Natural killer cell (primary cell): Measurements from ENCODE around the gene BASP1. TPM values are rescaled to one million over a fixed set of nuclear protein-coding genes. Genes with fewer than 3 reads are reported as not detected.

Experiments
- ATAC-seq, 3 donors: fragments of 150-1000 bp in 2 of 3; fragments of 200-7000 bp in 1 of 3; cut with Tn5 transposase; 1 replicate in 1 of 3; 2 replicates in 2 of 3; pipeline ENCODE4 v1.10.0; 2021; ENCODE audit warnings: mild to moderate bottlenecking in 2 of 3, moderate library complexity in 2 of 3
- DNase-seq, 2 donors: peaks; one replicate each; pipeline versions ENCODE4 v3.0.0 to v3.0.0-alpha.2; 2013 to 2021; ENCODE audit warnings: mixed read lengths in 1 of 2
- H3K27ac ChIP-seq: one replicate; pipeline ENCODE4 v1.5.1; 2013; ENCODE audit warnings: mild to moderate bottlenecking, low read length
- H3K27me3 ChIP-seq: one replicate; pipeline ENCODE4 v1.6.1; 2013; ENCODE audit warnings: low read length; ENCODE audit not compliant: control insufficient read depth, insufficient read depth
- H3K36me3 ChIP-seq: one replicate; pipeline ENCODE4 v1.6.1; 2013; ENCODE audit warnings: low read length; ENCODE audit not compliant: control insufficient read depth, insufficient read depth
- H3K4me1 ChIP-seq: one replicate; pipeline ENCODE4 v1.6.1; 2013; ENCODE audit warnings: low read length; ENCODE audit not compliant: control insufficient read depth, insufficient read depth
- H3K4me3 ChIP-seq: one replicate; pipeline ENCODE4 v1.5.1; 2013; ENCODE audit warnings: low read length
- H3K9me3 ChIP-seq: one replicate; pipeline ENCODE4 v1.6.1; 2013; ENCODE audit warnings: low read length; ENCODE audit not compliant: control insufficient read depth, insufficient read depth
- H3K27ac Mint-ChIP-seq, 2 donors: one replicate each; pipeline ENCODE4 v1.8.0; 2022; ENCODE audit warnings: mild to moderate bottlenecking in 2 of 2, mixed read lengths in 2 of 2, moderate library complexity in 1 of 2
- H3K27me3 Mint-ChIP-seq, 2 donors: one replicate each; pipeline ENCODE4 v1.8.0; 2022; ENCODE audit warnings: low read depth in 2 of 2, mixed read lengths in 2 of 2
- H3K36me3 Mint-ChIP-seq: one replicate; pipeline ENCODE4 v1.8.0; 2022; ENCODE audit warnings: mixed read lengths
- H3K4me1 Mint-ChIP-seq, 2 donors: one replicate each; pipeline ENCODE4 v1.8.0; 2022; ENCODE audit warnings: mixed read lengths in 2 of 2
- H3K4me3 Mint-ChIP-seq: one replicate; pipeline ENCODE4 v1.8.0; 2022; ENCODE audit warnings: mild to moderate bottlenecking, moderate library complexity, mixed read lengths
- H3K9me3 Mint-ChIP-seq, 2 donors: one replicate each; pipeline ENCODE4 v1.8.0; 2022; ENCODE audit warnings: mixed read lengths in 2 of 2
- WGBS: methylation state at CpG from one replicate; pipeline ENCODE4 v1.1.7; 2013; ENCODE audit warnings: missing lambda C conversion rate; ENCODE audit not compliant: insufficient coverage; 5-methylcytosine and 5-hydroxymethylcytosine counted together
- intact Hi-C: fragments of 100-400 bp; cut with micrococcal nuclease; formaldehyde crosslinking; loops from one replicate; pipeline ENCODE4 v1.14.2; 2022
- total RNA-seq, 4 donors: library from RNA; stranded (reverse); fragments of 120-200 nt in 1 of 4; gene quantifications; one replicate each; pipeline versions ENCODE4 v1.2.3 to v1.2.4, GENCODE V29; 2013 to 2022
- TF ChIP-seq, protein P1 (sequence below): fragments of 200-600 bp; IDR thresholded peaks from one replicate; pipeline ENCODE4 v1.8.0; 2022; ENCODE audit warnings: antibody characterized with exemption

The BASP1 gene
- total RNA-seq, 3 donors from 2014 or later (not counting 1 experiment from before 2014, with no cell fraction given), result 1.3 to 10.7 (median 2.5) TPM

DNA sequence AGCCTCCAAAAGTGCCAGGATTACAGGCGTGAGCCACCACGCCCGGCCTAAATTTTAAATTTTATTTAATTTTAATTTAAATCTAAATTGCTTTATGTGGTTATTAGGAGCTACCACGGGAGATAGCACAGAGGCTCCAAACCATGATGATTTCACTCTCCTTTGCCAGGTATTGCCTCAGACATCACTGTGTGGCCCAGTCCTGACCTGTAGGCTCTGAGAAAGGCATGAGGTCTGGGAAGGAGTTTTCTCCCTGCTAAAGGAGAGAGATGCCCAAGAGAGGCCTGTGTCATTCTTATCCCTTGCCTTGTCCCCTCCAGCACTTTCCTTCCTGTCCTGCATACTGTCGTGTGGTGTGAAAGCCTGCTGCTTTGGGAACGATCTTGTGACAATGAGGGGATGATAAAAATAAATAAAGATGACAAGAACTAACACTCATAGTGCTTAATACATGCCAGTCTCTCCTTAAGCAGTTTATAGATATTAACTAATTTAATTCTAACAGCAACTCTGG lies 37.0 kb upstream of the BASP1 start:
- Histone ChIP-seq H3K4me3 (no peak overlapping the region), H3K4me1 (no peaks in the 10 kb centered on the region), H3K27ac (no peak overlapping the region), H3K36me3 (no peaks in the 10 kb centered on the region), H3K9me3 (no peaks in the 10 kb centered on the region), H3K27me3 (no peaks in the 10 kb centered on the region)
- ATAC-seq (no peak), DNase-seq (no peak)
- H3K4me3 Mint-ChIP-seq, result no peak overlapping the region
- H3K9me3 Mint-ChIP-seq, result peaks cover 0 to 2% of the 10 kb centered on the region in 2 donors
- WGBS, result 50% methylated on average over 1 of the region's 6 CpGs
- no peaks in the 10 kb centered on the region for H3K27me3 Mint-ChIP-seq
- no peaks in the 10 kb centered on the region for H3K36me3 Mint-ChIP-seq
- TF ChIP-seq, protein P1, sequence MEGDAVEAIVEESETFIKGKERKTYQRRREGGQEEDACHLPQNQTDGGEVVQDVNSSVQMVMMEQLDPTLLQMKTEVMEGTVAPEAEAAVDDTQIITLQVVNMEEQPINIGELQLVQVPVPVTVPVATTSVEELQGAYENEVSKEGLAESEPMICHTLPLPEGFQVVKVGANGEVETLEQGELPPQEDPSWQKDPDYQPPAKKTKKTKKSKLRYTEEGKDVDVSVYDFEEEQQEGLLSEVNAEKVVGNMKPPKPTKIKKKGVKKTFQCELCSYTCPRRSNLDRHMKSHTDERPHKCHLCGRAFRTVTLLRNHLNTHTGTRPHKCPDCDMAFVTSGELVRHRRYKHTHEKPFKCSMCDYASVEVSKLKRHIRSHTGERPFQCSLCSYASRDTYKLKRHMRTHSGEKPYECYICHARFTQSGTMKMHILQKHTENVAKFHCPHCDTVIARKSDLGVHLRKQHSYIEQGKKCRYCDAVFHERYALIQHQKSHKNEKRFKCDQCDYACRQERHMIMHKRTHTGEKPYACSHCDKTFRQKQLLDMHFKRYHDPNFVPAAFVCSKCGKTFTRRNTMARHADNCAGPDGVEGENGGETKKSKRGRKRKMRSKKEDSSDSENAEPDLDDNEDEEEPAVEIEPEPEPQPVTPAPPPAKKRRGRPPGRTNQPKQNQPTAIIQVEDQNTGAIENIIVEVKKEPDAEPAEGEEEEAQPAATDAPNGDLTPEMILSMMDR, result no peak
- intact Hi-C loops, result no loop called here
- no peaks in the 10 kb centered on the region for H3K4me1 Mint-ChIP-seq
- no peak overlapping the region for H3K27ac Mint-ChIP-seq

GRCh38 chr5:17180864-17181723 lies 36.3 kb upstream of the BASP1 start:
- Histone ChIP-seq H3K27ac (no peak overlapping the region), H3K4me1 (no peaks in the 10 kb centered on the region), H3K4me3 (no peak overlapping the region), H3K36me3 (no peaks in the 10 kb centered on the region), H3K27me3 (no peaks in the 10 kb centered on the region), H3K9me3 (no peaks in the 10 kb centered on the region)
- Mint-ChIP-seq H3K9me3 (peaks cover 0 to 2% of the 10 kb centered on the region in 2 donors), H3K36me3 (no peaks in the 10 kb centered on the region), H3K4me3 (no peak overlapping the region), H3K27ac (no peak overlapping the region), H3K27me3 (no peaks in the 10 kb centered on the region), H3K4me1 (no peaks in the 10 kb centered on the region)
- WGBS, result 84% methylated on average over 11 of the region's 11 CpGs
- intact Hi-C loops, result no loop called here
- TF ChIP-seq, protein P1, result no peak
- DNase-seq, result no peak
- ATAC-seq, result no peak

- Mint-ChIP-seq H3K4me1 (no peaks in the 10 kb centered on the region), H3K9me3 (peaks cover 0 to 3% of the 10 kb centered on the region in 2 donors), H3K27me3 (peaks cover 0 to 4% of the 10 kb centered on the region in 2 donors), H3K4me3 (no peak overlapping the region), H3K36me3 (no peaks in the 10 kb centered on the region), H3K27ac (no peak overlapping the region)
- ATAC-seq (no peak), DNase-seq (no peak)
- TF ChIP-seq, protein P1, result no peak
- H3K4me3 ChIP-seq, result no peak overlapping the region
- no peaks in the 10 kb centered on the region for H3K27me3 ChIP-seq
- H3K27ac ChIP-seq, result no peak overlapping the region
- intact Hi-C loops, result no loop called here
- H3K36me3 ChIP-seq, result no peaks in the 10 kb centered on the region
- WGBS, result 82% methylated on average over 2 of the region's 3 CpGs
- no peaks in the 10 kb centered on the region for H3K4me1 ChIP-seq
- no peaks in the 10 kb centered on the region for H3K9me3 ChIP-seq
Measured at GRCh38 chr5:17182494-17182893, 34.9 kb upstream of the BASP1 start.
